ENCODE measurements around the gene MYO19. TPM values are rescaled to one million over a fixed set of nuclear protein-coding genes. Genes with fewer than 3 reads are reported as not detected.
"Not testable (repeated sequence)": the region's sequence is repeated elsewhere in the genome, so short reads cannot be mapped to it uniquely, and the experiment has no call there.

The MYO19 gene
- total RNA-seq, 5 donors from 2014 or later (not counting 1 experiment from before 2014, with no cell fraction given): 73.1 to 80.8 (median 79.4) TPM

- ChIA-PET CTCF (no interaction called here), POLR2A (no interaction called here)
- no CpG with 5 or more reads among the region's 5 CpGs for WGBS (ENCODE audit: insufficient coverage)
- H3K27me3 ChIP-seq (replicated peaks in 1 of 2; ENCODE audit: control insufficient read depth in 2 of 2, extremely low read depth in 1 of 2, insufficient read depth in 2 of 2, low read length in 1 of 2): peaks cover 2 to 37% of the 10 kb centered on the region in 2 experiments
- H3K27ac Mint-ChIP-seq: no peak overlapping the region
- peaks cover 19 to 41% of the 10 kb centered on the region in 2 donors for H3K27me3 Mint-ChIP-seq
- H3K9me3 ChIP-seq: no peaks in the 10 kb centered on the region
- no peaks in the 10 kb centered on the region for H3K36me3 ChIP-seq (ENCODE audit: control insufficient read depth in 2 of 2, extremely low read depth in 1 of 2, insufficient read depth in 1 of 2, low read length in 1 of 2)
- H3K4me1 ChIP-seq (ENCODE audit: control insufficient read depth in 1 of 2, extremely low read depth in 1 of 2, insufficient read depth in 2 of 2, low read length in 2 of 2): no peaks in the 10 kb centered on the region
- no peak overlapping the region for H3K4me3 ChIP-seq (ENCODE audit: control insufficient read depth in 1 of 2, extremely low read depth in 1 of 2, low read length in 1 of 2)
- no peaks in the 10 kb centered on the region for H3K9me3 Mint-ChIP-seq
- ATAC-seq (replicated peaks in 1 of 4) (no peak), DNase-seq (no peak)
- no peak overlapping the region for H3K27ac ChIP-seq (ENCODE audit: low read length)
- no peak overlapping the region for H3K4me3 Mint-ChIP-seq
- H3K36me3 Mint-ChIP-seq: peaks cover 2% of the 10 kb centered on the region
- H3K4me1 Mint-ChIP-seq: peaks cover 0 to 2% (median 0%) of the 10 kb centered on the region in 3 donors
Observed at GRCh38 chr17:36459045-36459444, 75.6 kb downstream of the MYO19 start.

- CTCF ChIA-PET; ATAC-seq (replicated peaks in 1 of 4): not testable (repeated sequence)
Observed at GRCh38 chr17:36457701-36458100, 77.0 kb downstream of the MYO19 start.

DNA sequence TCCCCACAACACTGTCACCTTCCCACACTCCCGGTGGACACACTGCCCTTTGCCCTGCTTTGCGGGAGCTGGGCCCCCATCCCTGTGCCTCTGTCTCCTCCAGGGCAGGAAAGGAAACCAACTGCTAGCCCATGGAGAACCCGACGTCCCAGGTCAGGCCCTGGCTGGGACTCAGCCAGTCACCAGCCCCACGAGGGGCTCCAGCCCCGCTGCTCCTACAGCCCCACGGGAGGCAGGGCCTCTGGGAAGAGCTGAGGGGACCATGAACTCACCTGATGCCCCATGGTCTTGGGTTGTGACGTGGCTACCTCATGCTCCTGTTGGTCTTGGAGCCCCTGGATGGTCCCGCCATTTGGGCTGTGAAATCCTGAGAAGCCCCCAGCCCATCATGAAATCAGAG is 81.8 kb downstream of the MYO19 start:
- CTCF ChIA-PET; H3K27me3 Mint-ChIP-seq; POLR2A ChIA-PET; DNase-seq; H3K4me3 Mint-ChIP-seq; H3K4me1 ChIP-seq (ENCODE audit: control insufficient read depth in 1 of 2, extremely low read depth in 1 of 2, insufficient read depth in 2 of 2, low read length in 2 of 2); H3K9me3 ChIP-seq; H3K4me1 Mint-ChIP-seq; ATAC-seq (replicated peaks in 1 of 4); H3K9me3 Mint-ChIP-seq; H3K27ac Mint-ChIP-seq; H3K27ac ChIP-seq (ENCODE audit: low read length); H3K36me3 ChIP-seq (ENCODE audit: control insufficient read depth in 2 of 2, extremely low read depth in 1 of 2, insufficient read depth in 1 of 2, low read length in 1 of 2); H3K36me3 Mint-ChIP-seq; H3K27me3 ChIP-seq (replicated peaks in 1 of 2; ENCODE audit: control insufficient read depth in 2 of 2, extremely low read depth in 1 of 2, insufficient read depth in 2 of 2, low read length in 1 of 2); H3K4me3 ChIP-seq (ENCODE audit: control insufficient read depth in 1 of 2, extremely low read depth in 1 of 2, low read length in 1 of 2): not testable (repeated sequence)
- no CpG with 5 or more reads among the region's 9 CpGs for WGBS (ENCODE audit: insufficient coverage)

More at GRCh38 chr17:36457701-36458100, 77.0 kb downstream of the MYO19 start:
- POLR2A ChIA-PET; H3K4me1 Mint-ChIP-seq; H3K9me3 Mint-ChIP-seq; H3K36me3 ChIP-seq (ENCODE audit: control insufficient read depth in 2 of 2, extremely low read depth in 1 of 2, insufficient read depth in 1 of 2, low read length in 1 of 2); H3K27ac ChIP-seq (ENCODE audit: low read length); DNase-seq; H3K27ac Mint-ChIP-seq; H3K9me3 ChIP-seq; H3K4me1 ChIP-seq (ENCODE audit: control insufficient read depth in 1 of 2, extremely low read depth in 1 of 2, insufficient read depth in 2 of 2, low read length in 2 of 2); H3K36me3 Mint-ChIP-seq; H3K4me3 ChIP-seq (ENCODE audit: control insufficient read depth in 1 of 2, extremely low read depth in 1 of 2, low read length in 1 of 2); H3K4me3 Mint-ChIP-seq: not testable (repeated sequence)
- peaks cover 10 to 28% of the 10 kb centered on the region in 2 donors for H3K27me3 Mint-ChIP-seq
- 80% methylated on average over 1 of the region's 9 CpGs for WGBS (ENCODE audit: insufficient coverage)
- peaks cover 2 to 25% of the 10 kb centered on the region in 2 experiments for H3K27me3 ChIP-seq (replicated peaks in 1 of 2; ENCODE audit: control insufficient read depth in 2 of 2, extremely low read depth in 1 of 2, insufficient read depth in 2 of 2, low read length in 1 of 2)

DNA sequence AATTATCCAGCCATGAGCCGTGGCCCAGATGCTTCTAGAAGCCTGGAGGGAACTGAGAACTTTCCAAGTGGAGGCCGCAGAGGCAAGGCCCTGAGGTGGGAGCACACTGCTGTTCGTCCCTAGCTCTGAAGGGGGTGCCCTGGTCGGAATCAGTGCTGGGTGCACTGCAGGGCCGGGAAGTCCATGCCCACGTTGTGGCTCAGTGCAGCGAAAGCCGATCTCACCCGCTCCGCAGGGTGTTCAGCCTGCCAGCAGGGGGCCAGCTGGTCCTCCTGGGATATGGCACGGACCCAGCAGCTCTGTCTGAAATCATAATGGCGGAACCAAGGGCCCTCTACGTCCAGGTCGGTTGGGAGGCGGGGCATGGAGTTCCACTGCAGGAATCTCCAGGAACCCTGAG is 84.7 kb downstream of the MYO19 start:
- H3K36me3 Mint-ChIP-seq; H3K4me3 ChIP-seq (ENCODE audit: control insufficient read depth in 1 of 2, extremely low read depth in 1 of 2, low read length in 1 of 2); ATAC-seq (replicated peaks in 1 of 4); DNase-seq; POLR2A ChIA-PET; H3K27me3 Mint-ChIP-seq; H3K27me3 ChIP-seq (replicated peaks in 1 of 2; ENCODE audit: control insufficient read depth in 2 of 2, extremely low read depth in 1 of 2, insufficient read depth in 2 of 2, low read length in 1 of 2); H3K4me1 ChIP-seq (ENCODE audit: control insufficient read depth in 1 of 2, extremely low read depth in 1 of 2, insufficient read depth in 2 of 2, low read length in 2 of 2); H3K9me3 Mint-ChIP-seq; H3K27ac ChIP-seq (ENCODE audit: low read length); H3K27ac Mint-ChIP-seq; CTCF ChIA-PET; H3K4me3 Mint-ChIP-seq; H3K36me3 ChIP-seq (ENCODE audit: control insufficient read depth in 2 of 2, extremely low read depth in 1 of 2, insufficient read depth in 1 of 2, low read length in 1 of 2); H3K9me3 ChIP-seq; H3K4me1 Mint-ChIP-seq: not testable (repeated sequence)
- no CpG with 5 or more reads among the region's 15 CpGs for WGBS (ENCODE audit: insufficient coverage)

Other genes with a start within 250 kb of the MYO19 start
- 1 to 10 TPM in 1 of 5 donors, not detected in 4; 4.9 TPM for gene TBC1D3G, start 211.0 kb downstream of the MYO19 start, total RNA-seq
- under 1 TPM in 1 of 5 donors, not detected in 4; 0.66 TPM for gene TBC1D3H, start 146.4 kb downstream of the MYO19 start, total RNA-seq
- 10 to 100 TPM; 44.2 to 54.6 (median 51.3) TPM for gene ZNHIT3, start 48.2 kb downstream of the MYO19 start, total RNA-seq
- 1 to 10 TPM; 6.0 to 8.7 (median 6.5) TPM for gene PIGW, start 119 bp upstream of the MYO19 start, total RNA-seq
- gene GGNBP2, start 10.1 kb upstream of the MYO19 start, total RNA-seq: 100 to 1,000 TPM; 105 to 190 (median 111) TPM
- 1 to 10 TPM; 2.6 to 9.7 (median 6.3) TPM for gene DHRS11, start 57.0 kb upstream of the MYO19 start, total RNA-seq
- 10 to 100 TPM in 3 of 5 donors, 1 to 10 TPM in 2; 2.3 to 18.2 (median 15.4) TPM for gene MRM1, start 66.7 kb upstream of the MYO19 start, total RNA-seq